DND-41 (cell line): ENCODE measurements around the gene TBC1D5.
"Not testable (repeated sequence)": the region's sequence is repeated elsewhere in the genome, so short reads cannot be mapped to it uniquely, and the experiment has no call there.

ENCODE experiments used
- EZH2 ChIP-seq: IDR thresholded peaks from 3 replicates; pipeline ENCODE4 v1.6.1; 2012; ENCODE audit warnings: borderline replicate concordance, low read depth, mild to moderate bottlenecking, moderate library complexity, low read length, inconsistent platforms; ENCODE audit not compliant: severe bottlenecking
- TF ChIP-seq, protein P1 (sequence below): IDR thresholded peaks from 2 replicates; pipeline ENCODE4 v1.5.1; 2012; ENCODE audit warnings: borderline replicate concordance, low read length, moderate library complexity, mild to moderate bottlenecking; ENCODE audit not compliant: poor library complexity, severe bottlenecking; ENCODE audit errors: extremely low read depth

DNA sequence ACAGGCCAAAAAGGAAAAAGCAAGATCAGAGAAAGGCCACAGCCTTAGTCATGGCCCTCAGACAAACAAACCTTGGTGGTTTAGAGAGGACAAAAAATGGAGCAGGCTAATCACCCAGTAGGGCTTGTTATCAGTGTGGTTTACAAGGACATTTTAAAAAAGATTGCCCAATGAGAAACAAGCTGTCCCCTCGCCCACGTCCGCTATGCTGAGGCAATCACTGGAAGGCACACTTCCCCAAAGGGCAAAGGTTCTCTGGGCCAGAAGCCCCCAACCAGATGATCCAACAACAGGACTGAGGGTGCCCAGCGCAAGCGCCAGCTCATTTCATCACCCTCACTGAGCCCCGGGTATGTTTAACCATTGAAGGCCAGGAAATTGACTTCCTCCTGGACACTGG lies 34.9 kb upstream of the TBC1D5 start:
- TF ChIP-seq, protein P1, sequence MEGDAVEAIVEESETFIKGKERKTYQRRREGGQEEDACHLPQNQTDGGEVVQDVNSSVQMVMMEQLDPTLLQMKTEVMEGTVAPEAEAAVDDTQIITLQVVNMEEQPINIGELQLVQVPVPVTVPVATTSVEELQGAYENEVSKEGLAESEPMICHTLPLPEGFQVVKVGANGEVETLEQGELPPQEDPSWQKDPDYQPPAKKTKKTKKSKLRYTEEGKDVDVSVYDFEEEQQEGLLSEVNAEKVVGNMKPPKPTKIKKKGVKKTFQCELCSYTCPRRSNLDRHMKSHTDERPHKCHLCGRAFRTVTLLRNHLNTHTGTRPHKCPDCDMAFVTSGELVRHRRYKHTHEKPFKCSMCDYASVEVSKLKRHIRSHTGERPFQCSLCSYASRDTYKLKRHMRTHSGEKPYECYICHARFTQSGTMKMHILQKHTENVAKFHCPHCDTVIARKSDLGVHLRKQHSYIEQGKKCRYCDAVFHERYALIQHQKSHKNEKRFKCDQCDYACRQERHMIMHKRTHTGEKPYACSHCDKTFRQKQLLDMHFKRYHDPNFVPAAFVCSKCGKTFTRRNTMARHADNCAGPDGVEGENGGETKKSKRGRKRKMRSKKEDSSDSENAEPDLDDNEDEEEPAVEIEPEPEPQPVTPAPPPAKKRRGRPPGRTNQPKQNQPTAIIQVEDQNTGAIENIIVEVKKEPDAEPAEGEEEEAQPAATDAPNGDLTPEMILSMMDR: not testable (repeated sequence)
- TF ChIP-seq EZH2: not testable (repeated sequence)
